NCI-H226 (cell line): Measurements from ENCODE around the gene TRMU.

Source experiments
- DNase-seq: peaks from one replicate; pipeline ENCODE4 v3.0.0-alpha.2; 2015

Gene TRMU

DNA sequence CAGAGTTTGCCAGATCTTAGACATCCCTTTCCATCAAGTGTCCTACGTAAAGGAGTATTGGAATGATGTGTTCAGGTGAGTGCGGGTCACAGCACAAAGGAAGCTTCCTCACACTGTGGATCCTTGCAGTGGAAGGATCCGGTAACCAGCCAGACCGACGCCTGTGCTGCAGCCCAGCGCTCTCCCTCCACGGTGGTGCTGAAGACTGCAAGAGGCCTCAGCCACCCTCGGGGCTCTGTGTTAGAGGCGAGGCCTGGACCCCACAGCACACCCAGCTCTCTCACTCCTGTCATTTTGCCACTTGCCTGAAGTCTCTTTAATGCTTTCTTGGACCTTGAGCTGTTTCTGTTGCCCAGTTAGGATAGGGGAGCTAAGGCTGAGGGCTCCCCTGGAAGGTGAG lies 2.4 kb downstream of the TRMU start:
- DNase-seq, result no peak

DNA sequence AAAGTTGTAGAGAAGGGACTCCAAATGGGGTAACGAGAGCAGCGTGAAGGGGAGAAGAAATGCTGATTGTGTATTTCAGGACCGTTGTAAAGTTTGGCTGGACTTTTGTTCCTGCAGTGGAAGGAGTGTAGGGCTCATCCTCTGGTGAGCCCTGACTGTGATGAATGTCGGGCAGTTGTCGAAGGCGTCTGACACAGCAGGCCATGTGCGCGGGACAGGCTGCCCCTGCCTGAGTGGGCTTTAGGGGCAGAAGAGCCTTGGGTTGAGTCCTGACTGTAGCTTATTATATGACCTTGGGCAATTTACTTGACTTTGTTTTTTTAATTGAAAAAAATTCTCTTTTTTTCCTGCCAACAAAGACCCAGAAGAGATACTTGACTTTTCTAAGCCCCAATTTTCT lies 3.1 kb downstream of the TRMU start:
- DNase-seq, result no peak

DNA sequence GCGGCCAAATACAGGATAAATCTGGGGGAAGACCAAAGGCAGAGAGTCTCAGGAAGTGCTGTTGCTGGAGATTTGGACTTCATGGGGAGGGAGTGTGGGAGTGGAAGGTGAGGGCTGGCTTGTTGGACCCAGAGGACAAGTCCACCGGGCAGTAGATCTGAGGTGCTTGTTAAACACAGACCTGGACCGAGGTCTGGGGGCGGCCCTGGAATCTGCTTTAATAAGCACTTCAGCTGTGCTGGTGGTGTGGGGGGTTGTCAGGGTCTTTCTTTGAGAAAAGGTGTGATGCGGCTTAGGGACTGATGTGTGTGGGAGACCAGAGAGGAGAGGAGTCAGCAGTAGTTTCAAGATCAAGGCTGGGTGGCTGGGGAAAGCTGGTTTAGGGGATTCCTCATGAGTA lies 4.4 kb downstream of the TRMU start:
- no peak for DNase-seq

DNA sequence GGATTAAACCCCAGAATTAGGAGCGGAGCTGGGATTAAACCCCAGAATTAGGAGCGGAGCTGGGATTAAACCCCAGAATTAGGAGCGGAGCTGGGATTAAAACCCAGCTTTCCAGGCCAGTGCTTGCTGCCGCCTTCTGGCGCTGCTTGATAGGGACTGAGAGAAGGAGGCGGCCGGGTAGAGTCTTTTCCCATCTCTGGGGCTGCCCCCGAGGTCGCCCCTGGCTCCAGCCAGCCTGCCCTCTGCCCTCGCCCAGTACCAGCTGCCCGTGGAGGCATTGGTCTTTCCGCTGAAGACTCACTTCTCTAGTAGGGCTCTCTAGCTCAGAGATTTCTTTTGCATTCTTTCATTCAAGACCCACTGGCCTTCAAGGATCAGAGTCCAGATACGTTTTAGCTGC lies 5.2 kb downstream of the TRMU start:
- no peak for DNase-seq

DNA sequence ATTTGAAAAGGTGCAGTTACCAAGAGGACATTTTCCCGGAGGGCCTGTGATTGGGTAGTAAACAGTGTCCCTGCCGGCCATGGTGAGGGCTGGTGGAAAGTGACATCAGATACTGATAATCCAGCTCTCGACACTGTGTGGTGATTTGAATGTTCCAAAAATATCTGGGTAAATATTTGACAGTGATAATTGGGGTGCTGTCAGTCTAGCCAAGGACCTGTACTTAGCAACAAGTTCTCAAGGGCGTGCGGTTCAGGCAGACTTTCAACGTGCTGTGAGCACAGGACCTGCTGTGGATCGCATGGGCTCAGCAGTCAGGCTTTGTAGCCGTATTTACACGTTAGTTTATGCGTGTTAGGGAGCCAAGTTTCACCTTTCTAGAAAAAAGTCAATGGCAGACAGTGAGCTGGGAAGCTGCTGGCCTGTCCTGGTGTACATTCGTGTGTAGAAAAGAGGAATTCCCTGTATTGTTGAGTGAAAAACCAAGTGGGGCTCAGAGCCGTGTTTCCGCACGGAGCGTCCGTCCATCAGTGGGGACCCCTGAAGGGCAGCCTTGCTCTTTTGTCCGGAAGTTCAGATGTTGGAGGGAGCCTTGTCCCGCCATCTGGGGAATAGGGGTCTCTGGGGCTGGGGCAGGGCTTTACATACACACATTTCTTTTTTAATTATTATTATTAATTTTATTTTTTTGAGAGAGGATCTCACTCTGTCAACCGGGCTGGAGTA lies 11.3 kb downstream of the TRMU start:
- DNase-seq, result no peak

DNA sequence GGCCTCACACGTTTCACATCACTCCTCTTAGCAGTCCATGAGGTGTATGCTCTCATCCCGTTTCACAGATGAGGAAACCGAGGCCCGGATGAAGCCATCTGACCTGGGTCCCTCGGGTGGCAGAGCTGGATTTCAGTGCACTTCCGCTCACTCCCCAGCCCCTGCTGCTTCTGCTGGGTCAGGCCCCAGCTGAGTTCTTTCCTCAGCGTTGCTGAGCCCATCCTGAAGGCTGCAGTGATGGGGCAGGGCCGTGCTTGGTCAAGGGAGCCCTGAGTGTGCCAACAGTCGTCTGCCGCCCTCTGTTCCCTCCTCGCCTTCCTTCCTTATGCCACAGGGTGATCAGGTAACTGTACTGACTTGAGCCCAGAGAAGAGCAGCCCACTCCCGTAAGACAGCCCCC lies 12.1 kb downstream of the TRMU start:
- no peak for DNase-seq

DNA sequence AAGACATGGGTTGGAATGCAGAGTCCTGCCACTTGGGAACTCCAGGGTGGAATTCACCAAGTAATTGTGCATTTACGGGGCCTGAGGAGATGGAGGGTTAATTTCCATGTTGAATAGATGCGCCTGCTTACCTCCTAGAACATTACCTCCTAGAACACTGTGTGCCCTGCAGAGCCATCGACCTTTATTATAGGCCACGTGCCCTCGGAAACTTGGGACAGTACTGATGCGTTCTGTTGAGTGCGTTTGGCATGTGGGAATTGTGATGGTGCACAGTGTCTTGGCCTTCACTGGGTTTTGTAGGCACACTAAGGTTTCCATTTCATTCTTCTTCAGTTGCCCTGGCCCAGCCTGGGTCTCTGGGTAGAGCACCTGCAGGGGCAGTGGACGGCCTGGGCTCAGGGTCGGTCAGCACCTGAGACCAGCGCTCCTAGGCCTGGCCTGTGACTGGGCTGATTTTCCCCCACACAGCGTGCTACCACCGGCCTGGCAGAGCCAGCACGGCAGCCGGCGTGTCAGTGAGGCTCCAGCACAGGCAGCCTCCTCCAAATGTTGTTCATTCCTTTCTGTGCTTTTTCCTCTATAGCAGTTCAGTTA lies 12.7 kb downstream of the TRMU start:
- DNase-seq, result no peak

DNA sequence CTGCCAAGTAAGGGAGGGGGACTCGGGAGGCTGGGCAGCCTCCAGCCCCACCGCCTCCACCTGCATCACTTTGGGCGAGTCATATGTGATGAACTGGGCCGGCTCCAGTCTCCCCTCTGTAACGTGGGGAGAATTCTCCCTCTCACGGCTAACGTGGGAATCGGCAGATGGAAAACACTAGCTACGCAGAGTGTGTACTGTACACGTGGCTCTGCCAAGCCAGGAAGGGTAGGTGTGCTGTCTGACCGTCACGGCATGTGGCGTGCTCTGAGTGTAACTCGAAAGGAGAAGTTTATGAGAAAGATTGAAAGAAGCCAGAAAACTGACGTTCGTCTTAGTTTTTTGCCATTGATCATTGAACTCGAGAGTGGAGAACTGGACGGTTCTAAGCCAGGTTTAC lies 13.7 kb downstream of the TRMU start:
- no peak for DNase-seq

DNA sequence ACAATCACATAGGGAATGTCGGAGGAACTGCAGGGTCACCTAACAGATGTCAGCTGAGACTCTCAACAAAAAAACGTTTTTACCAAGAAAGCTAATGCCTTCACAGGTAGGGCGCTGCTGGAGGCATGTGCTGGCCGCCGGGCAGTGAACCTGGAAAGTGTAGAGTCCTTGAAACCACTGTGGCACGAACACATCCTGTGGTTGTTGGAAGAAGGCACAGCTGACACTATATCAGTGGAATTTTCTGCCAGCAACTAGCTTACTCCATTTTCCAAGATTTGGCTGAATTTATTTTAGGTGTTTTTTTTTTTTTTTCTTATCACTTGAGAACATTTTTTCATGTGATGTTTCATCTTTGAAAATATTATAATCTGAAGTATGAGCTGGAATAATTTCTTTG lies 14.2 kb downstream of the TRMU start:
- DNase-seq, result no peak

DNA sequence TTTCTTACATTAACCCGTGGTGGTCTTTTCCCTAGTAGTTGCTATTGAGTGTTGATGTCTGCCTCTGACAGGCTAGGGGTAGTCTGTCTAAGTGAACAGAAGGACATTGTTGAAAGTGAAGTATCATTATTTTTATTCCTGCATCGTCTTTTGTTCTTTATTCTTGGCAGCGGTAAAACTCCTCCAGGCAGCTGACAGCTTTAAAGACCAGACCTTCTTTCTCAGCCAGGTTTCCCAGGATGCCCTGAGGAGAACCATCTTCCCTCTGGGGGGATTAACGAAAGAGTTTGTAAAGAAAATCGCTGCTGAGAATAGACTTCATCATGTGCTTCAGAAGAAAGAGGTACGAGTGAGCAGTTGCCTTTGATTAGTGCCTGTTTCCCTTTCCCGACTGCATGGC lies 14.6 kb downstream of the TRMU start:
- no peak for DNase-seq

DNA sequence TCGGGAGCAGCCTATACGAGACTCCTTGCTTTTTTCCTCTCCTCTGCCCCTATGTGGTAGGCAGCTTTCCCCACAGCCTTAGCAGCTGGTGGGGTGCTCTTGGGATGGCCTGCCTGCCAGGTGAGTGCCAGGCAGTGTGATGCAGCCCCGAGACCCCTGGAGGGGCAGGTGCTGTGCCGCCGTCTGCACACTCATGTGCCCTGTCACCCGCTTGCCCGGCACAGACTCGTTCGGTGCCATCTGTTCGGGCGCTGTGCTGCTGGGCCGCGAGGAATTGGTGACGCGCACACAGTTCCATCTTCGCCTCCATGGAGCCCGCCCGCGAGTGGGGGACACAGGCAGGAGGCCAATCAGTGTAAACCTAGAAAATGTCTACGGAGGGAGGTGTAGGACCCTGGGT lies 15.1 kb downstream of the TRMU start:
- no peak for DNase-seq

DNA sequence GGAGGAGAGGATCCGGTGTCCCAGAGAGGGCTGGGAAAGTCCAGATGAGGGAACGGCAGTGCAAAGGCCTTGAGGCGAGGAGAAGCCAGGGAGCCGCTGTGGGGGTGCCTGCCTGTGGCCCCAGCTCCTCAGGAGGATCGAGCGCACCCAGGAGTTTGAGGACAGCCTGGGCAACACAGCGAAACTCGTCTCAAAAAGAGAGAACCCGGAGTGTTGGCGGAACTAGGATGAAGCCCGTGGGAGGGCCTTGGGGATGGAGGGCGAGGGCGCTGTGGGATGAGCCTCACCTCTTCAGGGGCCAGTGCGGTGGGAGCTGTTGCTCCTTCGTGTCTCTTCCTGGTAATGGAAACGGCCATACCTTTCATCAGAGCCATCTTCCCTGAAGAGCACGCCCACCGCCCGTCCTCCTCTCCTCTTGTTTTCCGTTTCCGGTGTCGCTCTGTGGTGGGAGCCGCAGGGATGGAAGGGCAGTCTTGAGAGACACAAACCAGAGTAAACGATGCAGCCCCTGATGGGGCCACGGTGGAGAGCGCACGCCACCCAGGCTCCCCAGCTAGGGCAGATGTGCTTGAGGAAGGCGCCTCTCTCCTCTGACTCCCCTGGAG lies 15.7 kb downstream of the TRMU start:
- no peak for DNase-seq

DNA sequence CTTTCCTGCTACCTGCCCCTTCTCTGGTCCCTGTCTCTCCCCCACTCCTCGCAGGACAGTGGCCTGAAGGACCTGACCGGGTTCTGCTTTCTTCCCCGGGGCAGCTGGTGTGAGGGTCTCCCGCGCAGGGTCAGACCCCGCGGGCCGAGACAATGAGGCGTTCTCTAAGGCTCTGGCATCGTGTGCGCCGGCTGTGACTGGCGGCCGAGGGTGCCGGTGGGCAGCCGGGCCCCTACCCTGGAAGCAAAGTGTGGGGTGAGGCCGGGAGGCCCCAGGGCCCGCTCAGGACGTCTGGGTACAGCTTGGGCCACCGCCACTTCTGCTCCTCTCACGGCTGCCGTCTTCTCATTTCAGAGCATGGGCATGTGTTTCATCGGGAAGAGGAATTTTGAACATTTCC lies 16.3 kb downstream of the TRMU start:
- no peak for DNase-seq

DNA sequence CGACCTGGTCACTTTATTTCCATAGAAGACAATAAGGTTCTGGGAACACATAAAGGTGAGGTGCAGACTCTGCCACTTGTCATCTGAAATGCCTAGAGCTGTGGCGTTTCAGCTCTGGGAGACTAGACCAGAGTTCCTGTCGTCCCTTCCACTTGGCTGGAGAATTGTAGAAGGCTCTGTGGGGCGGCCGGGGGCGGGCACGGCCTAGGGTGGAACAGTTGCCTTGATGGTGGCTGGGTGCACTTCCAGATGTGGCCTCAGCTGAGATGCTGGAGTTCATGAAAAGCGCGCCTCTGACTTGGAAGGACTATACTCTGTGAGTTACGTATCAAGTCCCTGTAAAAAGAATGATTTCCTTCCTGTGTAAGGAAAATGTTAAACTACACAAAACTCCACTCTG lies 16.8 kb downstream of the TRMU start:
- DNase-seq, result no peak

DNA sequence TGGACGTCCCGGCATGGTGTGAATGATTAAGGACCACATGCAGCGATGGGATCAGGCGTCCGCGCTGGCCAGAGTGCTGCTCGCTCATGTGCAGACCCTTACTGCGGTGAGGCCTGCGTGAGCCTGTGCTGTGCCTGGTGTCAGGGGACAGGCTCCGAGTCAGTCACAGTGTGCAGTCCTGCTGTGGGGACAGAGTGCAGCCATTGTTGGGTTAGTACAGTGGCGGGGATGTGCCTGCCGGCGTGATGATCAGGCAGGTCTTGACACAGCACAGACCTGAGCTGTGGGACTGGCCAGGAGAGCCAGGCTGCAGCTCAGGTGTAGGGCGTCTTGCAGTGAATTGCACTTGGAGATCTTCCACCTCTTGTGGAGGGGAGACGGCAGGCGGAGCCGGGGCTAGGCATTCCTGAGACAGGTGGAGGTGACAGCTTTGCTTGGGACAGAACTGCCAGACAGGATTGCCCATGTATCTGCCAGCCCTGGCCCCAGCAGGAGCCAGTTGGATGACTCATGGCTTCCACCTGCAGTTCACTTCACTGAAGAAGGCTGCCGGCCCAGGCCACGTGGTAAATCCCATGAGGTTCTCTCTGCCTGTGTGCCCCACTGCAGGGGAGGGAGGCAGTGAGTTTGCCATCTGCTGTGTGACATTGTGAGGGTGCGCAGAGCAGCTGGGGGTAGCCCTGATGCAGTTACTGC lies 17.3 kb downstream of the TRMU start:
- DNase-seq, result peak; percentile 3

DNA sequence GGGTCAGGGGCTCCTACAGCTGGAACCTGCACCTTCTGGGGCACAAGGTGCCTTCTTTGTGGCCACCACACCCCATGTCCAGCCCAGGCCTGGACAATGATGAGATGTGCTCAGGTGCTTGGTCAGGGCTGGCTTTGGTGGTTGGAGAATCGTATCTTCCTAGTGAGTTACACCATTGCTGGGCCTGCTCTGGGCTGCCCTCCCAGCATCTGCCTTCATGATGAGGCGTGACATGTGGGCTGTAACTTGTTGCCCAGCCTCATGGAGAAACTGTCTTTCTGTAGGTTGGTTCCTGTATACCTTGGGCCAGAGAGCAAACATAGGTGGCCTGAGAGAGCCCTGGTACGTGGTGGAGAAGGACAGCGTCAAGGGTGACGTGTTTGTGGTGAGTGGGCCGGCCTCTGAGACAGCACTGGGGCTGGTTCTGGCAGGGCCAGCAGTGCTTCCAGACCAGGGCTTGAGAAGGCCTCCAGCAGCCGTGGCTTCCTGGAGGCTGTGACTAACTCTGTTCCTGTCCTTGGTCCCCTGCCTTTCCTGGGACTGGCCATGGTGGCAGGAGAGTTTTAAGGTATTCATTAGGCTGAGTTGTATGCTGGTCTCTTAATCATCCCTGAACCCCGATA lies 18.1 kb downstream of the TRMU start:
- no peak for DNase-seq

DNA sequence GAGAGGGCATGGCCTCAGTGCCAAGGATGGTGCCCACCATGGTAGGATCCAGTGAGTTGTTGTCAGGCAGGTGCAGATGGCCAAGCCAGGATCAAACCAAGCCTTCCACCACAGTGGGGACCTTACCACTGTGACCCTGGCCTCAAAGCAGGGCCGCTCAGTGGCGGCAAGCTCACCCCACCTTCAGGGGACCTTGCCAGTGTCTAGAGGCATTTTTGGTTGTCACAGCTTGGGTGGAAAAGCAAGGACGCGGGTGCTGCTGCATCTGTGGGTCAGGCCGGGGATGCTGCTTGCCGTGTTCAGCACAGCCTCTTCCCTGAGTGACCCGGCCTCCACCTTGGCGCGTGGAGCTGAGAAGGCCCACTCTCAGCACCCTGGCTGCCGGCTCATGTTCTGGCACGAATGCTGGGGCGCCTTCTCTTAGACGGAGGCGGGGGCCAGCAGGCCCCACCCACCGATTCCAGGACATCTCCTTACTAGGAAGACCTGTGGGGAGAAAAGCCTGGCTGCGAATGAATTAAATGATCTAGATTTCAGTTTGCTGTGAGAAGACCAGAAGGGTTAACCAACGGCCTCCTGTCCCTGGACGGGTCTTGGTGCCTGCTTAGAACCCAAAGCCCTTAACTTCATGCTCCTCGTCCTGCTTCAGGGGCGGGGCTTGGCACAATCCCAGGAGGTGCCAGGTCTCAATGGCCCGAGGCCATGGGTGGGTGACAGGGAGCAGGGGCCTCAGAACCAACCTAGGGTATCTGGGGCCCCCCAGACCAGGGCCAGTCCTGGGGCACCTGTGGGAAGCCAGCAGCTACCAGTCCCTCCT lies 18.9 kb downstream of the TRMU start:
- DNase-seq, result no peak

DNA sequence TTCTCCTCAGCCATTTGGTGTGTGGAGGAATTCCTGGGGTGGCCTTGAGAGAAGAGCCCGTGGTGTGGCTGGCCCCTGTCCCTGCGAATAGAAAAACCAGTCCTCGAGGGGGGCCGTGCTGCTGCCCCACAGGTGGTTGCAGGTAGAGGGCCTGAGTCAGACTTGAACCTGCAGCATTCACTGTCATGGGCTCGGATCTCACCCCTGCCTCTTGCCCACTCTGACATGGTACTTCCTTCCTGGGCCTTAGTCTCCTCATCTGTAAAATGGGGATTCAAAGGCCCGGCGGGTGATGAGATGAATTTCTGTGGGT lies 19.4 kb downstream of the TRMU start:
- no peak for DNase-seq

DNA sequence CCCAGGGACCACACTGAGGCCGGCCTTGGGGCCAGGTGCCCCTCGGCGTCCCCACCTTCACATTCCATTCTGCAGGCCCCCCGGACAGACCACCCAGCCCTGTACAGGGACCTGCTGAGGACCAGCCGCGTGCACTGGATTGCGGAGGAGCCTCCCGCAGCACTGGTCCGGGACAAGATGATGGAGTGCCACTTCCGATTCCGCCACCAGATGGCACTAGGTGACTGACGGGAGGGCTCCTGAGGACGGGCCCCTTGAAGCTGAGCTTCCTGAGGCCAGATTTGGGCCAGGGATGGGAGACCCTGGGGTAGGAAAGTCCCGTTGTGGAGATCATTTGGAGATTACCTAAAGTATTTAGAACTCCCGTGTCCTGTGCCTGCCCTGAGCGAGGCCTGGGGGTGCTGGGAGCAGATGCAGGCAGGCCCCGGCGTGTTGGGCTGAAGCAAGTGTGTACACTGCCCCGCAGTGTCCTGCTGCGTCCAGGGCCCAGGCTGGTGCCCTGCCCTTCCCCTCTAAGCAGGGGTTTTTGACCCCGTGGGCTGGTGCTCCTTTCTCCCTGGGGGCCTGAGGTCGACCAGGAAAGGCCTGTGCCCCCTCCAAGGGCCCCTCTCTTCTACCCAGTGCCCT lies 20.0 kb downstream of the TRMU start:
- DNase-seq, result no peak

DNA sequence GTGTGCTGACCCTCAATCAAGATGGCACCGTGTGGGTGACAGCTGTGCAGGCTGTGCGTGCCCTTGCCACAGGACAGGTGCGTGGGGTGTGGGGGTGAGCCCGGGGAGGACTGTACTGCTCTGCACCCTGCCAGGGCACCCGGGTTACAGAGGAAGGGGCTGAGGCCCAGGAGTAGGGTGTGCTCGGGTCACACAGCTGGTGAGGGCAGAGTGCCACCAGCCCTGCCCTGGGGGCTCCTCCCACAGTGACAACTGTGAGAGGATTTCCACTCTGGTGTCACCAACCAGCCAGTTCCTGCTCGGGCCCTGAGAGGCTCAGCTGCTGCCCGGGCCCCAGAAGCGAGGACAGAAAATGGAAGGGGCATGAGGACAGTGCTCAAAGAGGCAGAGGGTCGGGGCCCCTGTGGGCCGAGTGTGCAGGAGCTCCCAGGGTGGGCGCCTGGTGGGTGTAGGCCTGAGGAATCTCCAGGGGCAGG lies 20.5 kb downstream of the TRMU start:
- DNase-seq, result no peak

DNA sequence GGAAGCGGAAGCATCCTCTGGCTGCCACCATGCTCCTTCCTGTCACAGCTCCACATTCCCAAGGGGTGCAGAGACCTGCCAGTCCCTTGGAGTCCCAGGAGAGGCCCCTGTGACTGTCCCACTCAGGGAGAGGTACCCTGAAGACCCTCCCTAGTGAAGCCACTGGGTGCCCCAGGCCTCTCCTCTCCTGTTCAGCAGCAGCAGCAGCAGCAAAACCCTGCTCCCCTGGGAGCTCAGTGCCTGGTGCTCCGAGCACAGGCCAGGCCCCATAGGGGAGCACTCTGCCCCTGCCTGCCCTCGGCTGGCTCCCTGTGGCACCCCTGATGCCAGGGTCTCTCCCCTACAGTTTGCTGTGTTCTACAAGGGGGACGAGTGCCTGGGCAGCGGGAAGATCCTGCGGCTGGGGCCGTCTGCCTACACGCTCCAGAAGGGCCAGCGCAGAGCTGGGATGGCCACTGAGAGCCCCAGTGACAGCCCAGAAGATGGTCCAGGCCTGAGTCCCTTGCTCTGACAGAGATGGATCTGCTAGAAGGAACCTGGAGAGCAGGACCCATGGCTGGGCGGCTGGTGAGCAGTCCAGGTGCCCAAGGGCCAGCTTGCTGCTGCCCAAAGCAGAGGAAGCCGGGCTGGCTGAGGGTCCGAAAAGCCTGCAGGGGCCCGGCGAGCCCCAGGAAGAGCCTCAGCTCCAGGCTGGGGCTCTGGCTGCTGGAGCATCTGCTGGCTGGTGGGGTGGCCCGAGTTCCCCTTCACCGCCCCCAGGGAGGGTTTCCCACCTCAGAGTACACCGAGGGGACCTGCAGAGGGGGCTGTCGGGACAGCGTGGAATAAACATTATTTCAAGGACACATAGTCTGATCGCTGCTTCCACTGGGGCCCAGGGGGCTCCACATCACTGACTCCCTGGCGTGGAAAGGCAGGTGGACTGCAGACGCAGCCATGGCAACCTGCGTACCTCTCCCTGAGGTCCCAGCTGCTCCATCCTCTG lies 21.3 kb downstream of the TRMU start:
- no peak for DNase-seq
